HepG2 (cell line): ENCODE measurements around the gene GATD1. TPM values are rescaled to one million over a fixed set of nuclear protein-coding genes. Genes with fewer than 3 reads are reported as not detected.

Experiments used
- ATF2 ChIP-seq: sonication (generic); formaldehyde crosslinking; IDR thresholded peaks from 2 replicates; pipeline ENCODE4 v1.4.0; 2020; ENCODE audit warnings: missing genetic modification reagents
- FUBP1 ChIP-seq: sonication (generic); formaldehyde crosslinking; IDR thresholded peaks from 2 replicates; pipeline ENCODE4 v1.5.1; 2020; ENCODE audit warnings: missing genetic modification reagents, mild to moderate bottlenecking, borderline replicate concordance
- GLI4 ChIP-seq: sonication (generic); formaldehyde crosslinking; IDR thresholded peaks from 2 replicates; pipeline ENCODE4 v1.5.1; 2020; ENCODE audit warnings: missing genetic modification reagents, mild to moderate bottlenecking, moderate library complexity, borderline replicate concordance
- HOXA3 ChIP-seq: sonication (generic); formaldehyde crosslinking; IDR thresholded peaks from 2 replicates; pipeline ENCODE4 v1.5.0; 2020; ENCODE audit warnings: missing genetic modification reagents
- KAT7 ChIP-seq: IDR thresholded peaks from 2 replicates; pipeline ENCODE4 v1.6.1; 2018; ENCODE audit warnings: borderline replicate concordance, missing compliant biosample characterization
- KAT8 ChIP-seq: IDR thresholded peaks from 2 replicates; pipeline ENCODE4 v1.6.1; 2016; ENCODE audit warnings: missing genetic modification reagents, missing compliant biosample characterization
- NR0B2 ChIP-seq: sonication (generic); formaldehyde crosslinking; IDR thresholded peaks from 2 replicates; pipeline ENCODE4 v1.4.0; 2020; ENCODE audit warnings: mild to moderate bottlenecking, missing genetic modification reagents
- PHF21A ChIP-seq: sonication (generic); formaldehyde crosslinking; IDR thresholded peaks from 2 replicates; pipeline ENCODE4 v1.5.0; 2020; ENCODE audit warnings: mild to moderate bottlenecking, missing genetic modification reagents
- RFXANK ChIP-seq: IDR thresholded peaks from 2 replicates; pipeline ENCODE4 v1.6.1; 2016
- SALL2 ChIP-seq: sonication (generic); formaldehyde crosslinking; IDR thresholded peaks from 2 replicates; pipeline ENCODE4 v1.8.1; 2023; ENCODE audit warnings: mild to moderate bottlenecking, missing genetic modification reagents, inconsistent platforms
- SMAD3 ChIP-seq: sonication (generic); formaldehyde crosslinking; IDR thresholded peaks from 2 replicates; pipeline ENCODE4 v1.4.0; 2020; ENCODE audit warnings: missing genetic modification reagents
- TBX2 ChIP-seq: sonication (generic); formaldehyde crosslinking; IDR thresholded peaks from 2 replicates; pipeline ENCODE4 v1.5.0; 2020; ENCODE audit warnings: missing genetic modification reagents, mild to moderate bottlenecking, borderline replicate concordance
- TCF7 ChIP-seq: sonication (generic); IDR thresholded peaks from 2 replicates; pipeline ENCODE4 v1.6.1; 2016; ENCODE audit warnings: antibody characterized with exemption, low read depth
- WIZ ChIP-seq: sonication (generic); formaldehyde crosslinking; IDR thresholded peaks from 2 replicates; pipeline ENCODE4 v1.5.1; 2020; ENCODE audit warnings: mild to moderate bottlenecking, missing genetic modification reagents
- ZBTB3 ChIP-seq: sonication (generic); formaldehyde crosslinking; IDR thresholded peaks from 2 replicates; pipeline ENCODE4 v1.4.0; 2020; ENCODE audit warnings: low read depth, mild to moderate bottlenecking, moderate library complexity, missing genetic modification reagents, borderline replicate concordance
- ZBTB44 ChIP-seq: sonication (generic); formaldehyde crosslinking; IDR thresholded peaks from 2 replicates; pipeline ENCODE4 v1.4.0; 2020; ENCODE audit warnings: missing genetic modification reagents
- ZFP37 ChIP-seq: sonication (generic); formaldehyde crosslinking; IDR thresholded peaks from 2 replicates; pipeline ENCODE4 v1.4.0; 2020; ENCODE audit warnings: missing genetic modification reagents, borderline replicate concordance
- ZNF550 ChIP-seq: sonication (generic); formaldehyde crosslinking; IDR thresholded peaks from 2 replicates; pipeline ENCODE4 v1.4.0; 2020; ENCODE audit warnings: mild to moderate bottlenecking, missing genetic modification reagents, borderline replicate concordance
- ZNF563 ChIP-seq: sonication (generic); formaldehyde crosslinking; IDR thresholded peaks from 2 replicates; pipeline ENCODE4 v1.8.0; 2022; ENCODE audit warnings: mild to moderate bottlenecking, moderate library complexity, missing genetic modification reagents
- ZNF574 ChIP-seq: sonication (generic); formaldehyde crosslinking; IDR thresholded peaks from 2 replicates; pipeline ENCODE4 v1.4.0; 2020; ENCODE audit warnings: missing genetic modification reagents
- ZNF784 ChIP-seq: sonication (generic); formaldehyde crosslinking; IDR thresholded peaks from 2 replicates; pipeline ENCODE4 v1.5.1; 2020; ENCODE audit warnings: missing genetic modification reagents, mild to moderate bottlenecking, borderline replicate concordance
- polyA plus RNA-seq, 8 experiments: library from polyadenylated mRNA; depleted of rRNA in 3 of 8; stranded (reverse) in 7 of 8; unstranded in 1 of 8; fragments of >200 nt; fragmentation: Illumina TruSeq in 4 of 8; extraction: Trizol in 4 of 8; gene quantifications; 2 replicates each; pipeline versions ENCODE4 v1.2.1 to v1.2.3, GENCODE V29; 2011 to 2016; ENCODE audit warnings: low read depth in 4 of 8, missing spikeins in 1 of 8, mixed read lengths in 1 of 8; ENCODE audit not compliant: insufficient read depth in 1 of 8
- total RNA-seq, 5 experiments: library from RNA; depleted of rRNA; stranded (reverse); fragments of >200 nt; fragmentation: Illumina TruSeq; extraction: Trizol; gene quantifications; 2 replicates each; pipeline ENCODE4 v1.2.3, GENCODE V29; 2016; ENCODE audit warnings: low read depth in 1 of 5

Gene GATD1
- total and polyA plus RNA-seq, 2 of the 13 experiments (the other 11 are each of a cell fraction or from before 2014, with no cell fraction given): 31.3 to 60.5 TPM

GRCh38 chr11:819943-820649, 42.8 kb upstream of the GATD1 start (continued):
- TF ChIP-seq ZNF574 (CRISPR knock-in tag): no peak; the same call in 1 of the 2 replicates
- no peak for TF ChIP-seq ZBTB3 (CRISPR knock-in tag)
- TF ChIP-seq WIZ (CRISPR knock-in tag): no peak
- TF ChIP-seq ZNF550: no peak
- no peak for TF ChIP-seq KAT7 (CRISPR knock-in tag)
- TF ChIP-seq ATF2 (CRISPR knock-in tag): no peak
- TF ChIP-seq SALL2 (CRISPR knock-in tag): no peak
- no peak for TF ChIP-seq RFXANK (CRISPR knock-in tag)
- TF ChIP-seq NR0B2 (CRISPR knock-in tag): peak; percentile 27; the same call in 1 of the 2 replicates
- TF ChIP-seq HOXA3 (CRISPR knock-in tag): no peak
- no peak for TF ChIP-seq ZNF784
- TF ChIP-seq ZBTB44 (CRISPR knock-in tag): no peak
- TF ChIP-seq SMAD3 (CRISPR knock-in tag): no peak
- TF ChIP-seq ZFP37 (CRISPR knock-in tag): no peak
- TF ChIP-seq GLI4 (CRISPR knock-in tag): no peak
- TF ChIP-seq ZNF563: no peak
- no peak for TF ChIP-seq KAT8 (CRISPR knock-in tag)
- no peak for TF ChIP-seq FUBP1
- TF ChIP-seq PHF21A (CRISPR knock-in tag): 0 out of 2 replicates have a peak, but pooled peaks have one; percentile 8
- TF ChIP-seq TBX2: peak; percentile 35
- TF ChIP-seq TCF7: no peak
